Activated gamma-delta T cell treated with anti-CD3 and anti-CD28 coated beads, Interleukin-2, amount 50 U/mL, for 16 hours (primary cell): ENCODE data around the gene RIOK2.
A peak's percentile ranks its signal among the peaks of the same experiment; 100 is the strongest.
"Not testable (repeated sequence)": the region's sequence is repeated elsewhere in the genome, so short reads cannot be mapped to it uniquely, and the experiment has no call there.

Experiments
- DNase-seq: peaks from one replicate; pipeline ENCODE4 v3.0.0-alpha.2; 2020; ENCODE audit warnings: low read depth

RIOK2 gene

GRCh38 chr5:97167435-97167834 lies 15.6 kb downstream of the RIOK2 start:
- DNase-seq, result no peak

GRCh38 chr5:97165726-97166125 lies 17.3 kb downstream of the RIOK2 start:
- DNase-seq, result no peak

- no peak for DNase-seq
Measured at GRCh38 chr5:97164846-97165245, 18.2 kb downstream of the RIOK2 start.

GRCh38 chr5:97163790-97164285 lies 19.2 kb downstream of the RIOK2 start:
- no peak for DNase-seq

GRCh38 chr5:97163360-97163764 lies 19.7 kb downstream of the RIOK2 start:
- no peak for DNase-seq

GRCh38 chr5:97162045-97162444 lies 21.0 kb downstream of the RIOK2 start:
- peak; percentile 18 for DNase-seq

- no peak for DNase-seq
Measured at GRCh38 chr5:97157689-97158088, 25.4 kb downstream of the RIOK2 start.

- no peak for DNase-seq
Measured at GRCh38 chr5:97151370-97151769, 31.7 kb downstream of the RIOK2 start.

- DNase-seq, result no peak
Measured at GRCh38 chr5:97150401-97150800, 32.6 kb downstream of the RIOK2 start.

- DNase-seq, result no peak
Measured at GRCh38 chr5:97149709-97150108, 33.3 kb downstream of the RIOK2 start.

- DNase-seq, result no peak
Measured at GRCh38 chr5:97148288-97148687, 34.8 kb downstream of the RIOK2 start.

GRCh38 chr5:97143704-97144103 lies 39.3 kb downstream of the RIOK2 start:
- no peak for DNase-seq

- DNase-seq, result no peak
Measured at GRCh38 chr5:97142521-97143254, 40.4 kb downstream of the RIOK2 start, which contains the start of gene LIX1. LIX1 (minus strand) TSS chr5:97142611; CDS start chr5:97142576, 35 bp downstream.

- no peak for DNase-seq
Measured at GRCh38 chr5:97141539-97141938, 41.5 kb downstream of the RIOK2 start.

GRCh38 chr5:97141031-97141430 lies 42.0 kb downstream of the RIOK2 start:
- no peak for DNase-seq

- not testable (repeated sequence) for DNase-seq
Measured at GRCh38 chr5:97140250-97140649, 42.8 kb downstream of the RIOK2 start.

- DNase-seq, result no peak
Measured at GRCh38 chr5:97136475-97136874, 46.6 kb downstream of the RIOK2 start.

GRCh38 chr5:97135868-97136267 lies 47.2 kb downstream of the RIOK2 start:
- no peak for DNase-seq

GRCh38 chr5:97134634-97135033 lies 48.4 kb downstream of the RIOK2 start:
- DNase-seq, result no peak

- no peak for DNase-seq
Measured at GRCh38 chr5:97133101-97133500, 49.9 kb downstream of the RIOK2 start.

- no peak for DNase-seq
Measured at GRCh38 chr5:97131921-97132320, 51.1 kb downstream of the RIOK2 start.

- DNase-seq, result no peak
Measured at GRCh38 chr5:97131139-97131710, 51.8 kb downstream of the RIOK2 start.

- DNase-seq, result no peak
Measured at GRCh38 chr5:97127727-97128126, 55.3 kb downstream of the RIOK2 start.
